Natural killer cell (primary cell): ENCODE data around the gene CDH24. TPM values are rescaled to one million over a fixed set of nuclear protein-coding genes. Genes with fewer than 3 reads are reported as not detected.

ENCODE experiments used
- ATAC-seq, 3 donors: fragments of 150-1000 bp in 2 of 3; fragments of 200-7000 bp in 1 of 3; cut with Tn5 transposase; 1 replicate in 1 of 3; 2 replicates in 2 of 3; pipeline ENCODE4 v1.10.0; 2021; ENCODE audit warnings: mild to moderate bottlenecking in 2 of 3, moderate library complexity in 2 of 3
- DNase-seq, 2 donors: peaks; one replicate each; pipeline versions ENCODE4 v3.0.0 to v3.0.0-alpha.2; 2013 to 2021; ENCODE audit warnings: mixed read lengths in 1 of 2
- H3K27ac ChIP-seq: one replicate; pipeline ENCODE4 v1.5.1; 2013; ENCODE audit warnings: mild to moderate bottlenecking, low read length
- H3K27me3 ChIP-seq: one replicate; pipeline ENCODE4 v1.6.1; 2013; ENCODE audit warnings: low read length; ENCODE audit not compliant: control insufficient read depth, insufficient read depth
- H3K36me3 ChIP-seq: one replicate; pipeline ENCODE4 v1.6.1; 2013; ENCODE audit warnings: low read length; ENCODE audit not compliant: control insufficient read depth, insufficient read depth
- H3K4me1 ChIP-seq: one replicate; pipeline ENCODE4 v1.6.1; 2013; ENCODE audit warnings: low read length; ENCODE audit not compliant: control insufficient read depth, insufficient read depth
- H3K4me3 ChIP-seq: one replicate; pipeline ENCODE4 v1.5.1; 2013; ENCODE audit warnings: low read length
- H3K9me3 ChIP-seq: one replicate; pipeline ENCODE4 v1.6.1; 2013; ENCODE audit warnings: low read length; ENCODE audit not compliant: control insufficient read depth, insufficient read depth
- H3K27ac Mint-ChIP-seq, 2 donors: one replicate each; pipeline ENCODE4 v1.8.0; 2022; ENCODE audit warnings: mild to moderate bottlenecking in 2 of 2, mixed read lengths in 2 of 2, moderate library complexity in 1 of 2
- H3K27me3 Mint-ChIP-seq, 2 donors: one replicate each; pipeline ENCODE4 v1.8.0; 2022; ENCODE audit warnings: low read depth in 2 of 2, mixed read lengths in 2 of 2
- H3K36me3 Mint-ChIP-seq: one replicate; pipeline ENCODE4 v1.8.0; 2022; ENCODE audit warnings: mixed read lengths
- H3K4me1 Mint-ChIP-seq, 2 donors: one replicate each; pipeline ENCODE4 v1.8.0; 2022; ENCODE audit warnings: mixed read lengths in 2 of 2
- H3K4me3 Mint-ChIP-seq: one replicate; pipeline ENCODE4 v1.8.0; 2022; ENCODE audit warnings: mild to moderate bottlenecking, moderate library complexity, mixed read lengths
- H3K9me3 Mint-ChIP-seq, 2 donors: one replicate each; pipeline ENCODE4 v1.8.0; 2022; ENCODE audit warnings: mixed read lengths in 2 of 2
- WGBS: methylation state at CpG from one replicate; pipeline ENCODE4 v1.1.7; 2013; ENCODE audit warnings: missing lambda C conversion rate; ENCODE audit not compliant: insufficient coverage; 5-methylcytosine and 5-hydroxymethylcytosine counted together
- intact Hi-C: fragments of 100-400 bp; cut with micrococcal nuclease; formaldehyde crosslinking; loops from one replicate; pipeline ENCODE4 v1.14.2; 2022
- total RNA-seq, 4 donors: library from RNA; stranded (reverse); fragments of 120-200 nt in 1 of 4; gene quantifications; one replicate each; pipeline versions ENCODE4 v1.2.3 to v1.2.4, GENCODE V29; 2013 to 2022
- TF ChIP-seq, protein P1 (sequence below): fragments of 200-600 bp; IDR thresholded peaks from one replicate; pipeline ENCODE4 v1.8.0; 2022; ENCODE audit warnings: antibody characterized with exemption

The CDH24 gene
- total RNA-seq, 3 donors from 2014 or later (not counting 1 experiment from before 2014, with no cell fraction given): 1.9 to 4.9 (median 2.8) TPM

DNA sequence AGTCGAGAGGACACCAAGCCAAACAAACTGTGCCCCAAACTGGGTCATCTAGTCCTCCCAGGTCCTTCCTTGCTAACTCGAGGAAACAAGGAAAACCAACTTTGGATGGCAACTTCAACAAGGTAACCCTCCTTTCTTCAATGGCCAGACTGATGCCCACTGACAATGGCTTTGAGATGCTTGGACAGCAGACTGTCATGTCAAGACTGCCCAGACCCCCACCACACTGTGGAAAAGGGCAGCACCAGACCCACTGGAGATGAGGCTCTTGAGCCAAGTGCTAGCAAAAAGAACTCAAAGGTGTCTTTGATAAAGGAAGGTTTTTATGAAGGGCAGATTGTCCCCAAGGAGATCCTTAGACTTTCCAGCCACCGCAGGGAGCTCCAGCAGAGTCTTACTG lies 9.0 kb upstream of the CDH24 start:
- Histone ChIP-seq H3K27me3 (no peaks in the 10 kb centered on the region), H3K4me1 (peaks cover 20% of the 10 kb centered on the region), H3K36me3 (peaks cover 66% of the 10 kb centered on the region), H3K4me3 (no peak overlapping the region), H3K9me3 (no peaks in the 10 kb centered on the region), H3K27ac (no peak overlapping the region)
- no peaks in the 10 kb centered on the region for H3K27me3 Mint-ChIP-seq
- H3K4me3 Mint-ChIP-seq: no peak overlapping the region
- DNase-seq (no peak), ATAC-seq (no peak)
- H3K36me3 Mint-ChIP-seq: peaks cover 10% of the 10 kb centered on the region
- H3K27ac Mint-ChIP-seq: no peak overlapping the region
- intact Hi-C loops: no loop called here
- H3K9me3 Mint-ChIP-seq: no peaks in the 10 kb centered on the region
- 96% methylated on average over 3 of the region's 3 CpGs for WGBS
- peaks cover 21 to 30% of the 10 kb centered on the region in 2 donors for H3K4me1 Mint-ChIP-seq
- TF ChIP-seq, protein P1, sequence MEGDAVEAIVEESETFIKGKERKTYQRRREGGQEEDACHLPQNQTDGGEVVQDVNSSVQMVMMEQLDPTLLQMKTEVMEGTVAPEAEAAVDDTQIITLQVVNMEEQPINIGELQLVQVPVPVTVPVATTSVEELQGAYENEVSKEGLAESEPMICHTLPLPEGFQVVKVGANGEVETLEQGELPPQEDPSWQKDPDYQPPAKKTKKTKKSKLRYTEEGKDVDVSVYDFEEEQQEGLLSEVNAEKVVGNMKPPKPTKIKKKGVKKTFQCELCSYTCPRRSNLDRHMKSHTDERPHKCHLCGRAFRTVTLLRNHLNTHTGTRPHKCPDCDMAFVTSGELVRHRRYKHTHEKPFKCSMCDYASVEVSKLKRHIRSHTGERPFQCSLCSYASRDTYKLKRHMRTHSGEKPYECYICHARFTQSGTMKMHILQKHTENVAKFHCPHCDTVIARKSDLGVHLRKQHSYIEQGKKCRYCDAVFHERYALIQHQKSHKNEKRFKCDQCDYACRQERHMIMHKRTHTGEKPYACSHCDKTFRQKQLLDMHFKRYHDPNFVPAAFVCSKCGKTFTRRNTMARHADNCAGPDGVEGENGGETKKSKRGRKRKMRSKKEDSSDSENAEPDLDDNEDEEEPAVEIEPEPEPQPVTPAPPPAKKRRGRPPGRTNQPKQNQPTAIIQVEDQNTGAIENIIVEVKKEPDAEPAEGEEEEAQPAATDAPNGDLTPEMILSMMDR: no peak

DNA sequence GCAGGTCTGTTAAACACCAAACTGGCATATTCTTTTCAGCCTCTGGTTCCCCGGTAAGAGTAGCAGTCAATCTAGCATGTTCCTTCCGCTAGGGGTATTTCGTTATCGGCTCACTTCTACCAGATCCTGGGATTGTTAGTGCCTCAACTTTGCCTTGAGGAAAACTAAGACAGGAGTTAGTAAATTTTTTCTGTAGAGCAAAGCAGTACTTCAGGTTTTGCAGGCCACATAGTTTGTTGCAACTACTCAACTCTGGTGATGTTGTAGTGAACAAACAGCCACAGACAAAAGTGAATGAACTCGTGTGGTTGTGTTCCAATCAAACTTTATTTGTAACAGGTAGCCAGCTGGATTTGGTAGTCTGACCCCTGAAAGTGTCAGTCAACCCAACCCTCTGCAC lies 6.3 kb upstream of the CDH24 start:
- intact Hi-C loops: no loop called here
- no peaks in the 10 kb centered on the region for H3K27me3 ChIP-seq
- Mint-ChIP-seq H3K4me3 (no peak overlapping the region), H3K4me1 (peaks cover 1 to 14% of the 10 kb centered on the region in 2 donors), H3K27ac (peak overlapping the region in 1 of 2 donors; percentile 9), H3K27me3 (no peaks in the 10 kb centered on the region), H3K9me3 (no peaks in the 10 kb centered on the region), H3K36me3 (peaks cover 17% of the 10 kb centered on the region)
- H3K9me3 ChIP-seq: no peaks in the 10 kb centered on the region
- 91% methylated on average over 5 of the region's 5 CpGs for WGBS
- no peak for ATAC-seq
- TF ChIP-seq, protein P1: no peak
- H3K36me3 ChIP-seq: peaks cover 82% of the 10 kb centered on the region
- no peak overlapping the region for H3K4me3 ChIP-seq
- DNase-seq: no peak
- H3K27ac ChIP-seq: no peak overlapping the region
- H3K4me1 ChIP-seq: peaks cover under 1% of the 10 kb centered on the region

DNA sequence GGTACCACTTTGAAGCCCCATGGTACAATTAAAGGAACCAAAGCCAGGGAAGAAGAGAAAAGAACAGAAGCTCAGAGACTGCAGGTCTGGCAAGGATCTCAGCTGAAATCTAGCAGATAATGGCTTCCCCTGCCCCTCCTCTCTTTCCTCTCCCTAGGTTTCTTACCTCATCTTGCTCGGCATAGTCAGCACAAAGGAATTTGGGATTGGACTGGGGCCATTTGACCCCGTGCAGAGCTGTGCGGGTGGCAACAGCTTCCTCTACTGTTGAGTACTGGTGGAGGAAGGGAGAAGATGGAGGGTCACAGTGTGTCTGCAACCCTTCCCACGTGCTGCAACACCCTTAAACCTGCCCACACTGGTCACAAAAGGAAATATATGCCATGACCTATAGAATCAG lies 4.7 kb upstream of the CDH24 start:
- peaks cover 17% of the 10 kb centered on the region for H3K36me3 Mint-ChIP-seq
- 83% methylated on average over 2 of the region's 4 CpGs for WGBS
- no peak for DNase-seq

More for the DNA sequence above, 4.7 kb upstream of the CDH24 start:
- Histone ChIP-seq H3K9me3 (no peaks in the 10 kb centered on the region), H3K4me3 (no peak overlapping the region), H3K27me3 (no peaks in the 10 kb centered on the region), H3K4me1 (peaks cover 9% of the 10 kb centered on the region), H3K27ac (no peak overlapping the region), H3K36me3 (peaks cover 67% of the 10 kb centered on the region)
- H3K4me1 Mint-ChIP-seq: peaks cover 6 to 21% of the 10 kb centered on the region in 2 donors
- TF ChIP-seq, protein P1: no peak
- intact Hi-C loops: no loop called here
- no peaks in the 10 kb centered on the region for H3K27me3 Mint-ChIP-seq
- H3K27ac Mint-ChIP-seq: no peak overlapping the region
- no peak overlapping the region for H3K4me3 Mint-ChIP-seq
- ATAC-seq: no peak
- no peaks in the 10 kb centered on the region for H3K9me3 Mint-ChIP-seq
